Naive B cell (primary cell): ENCODE measurements around the gene HAVCR1. TPM values are rescaled to one million over a fixed set of nuclear protein-coding genes. Genes with fewer than 3 reads are reported as not detected.
A peak's percentile ranks its signal among the peaks of the same experiment; 100 is the strongest.
"Not testable (repeated sequence)": the region's sequence is repeated elsewhere in the genome, so short reads cannot be mapped to it uniquely, and the experiment has no call there.

Experiments used
- ATAC-seq, 2 donors: fragments of 150-1000 bp; cut with Tn5 transposase; 2 replicates each; pipeline ENCODE4 v1.10.0; 2021; ENCODE audit warnings: low read depth in 2 of 2, mild to moderate bottlenecking in 2 of 2, moderate library complexity in 2 of 2
- DNase-seq: peaks from one replicate; pipeline ENCODE4 v3.0.0; 2022
- H3K27ac Mint-ChIP-seq, 6 donors: one replicate each; pipeline ENCODE4 v1.8.0; 2020 to 2022; ENCODE audit warnings: mild to moderate bottlenecking in 6 of 6, mixed read lengths in 6 of 6, moderate library complexity in 5 of 6, inconsistent platforms in 2 of 6
- H3K27me3 Mint-ChIP-seq, 3 donors: one replicate each; pipeline ENCODE4 v1.8.0; 2021 to 2022; ENCODE audit warnings: mixed read lengths in 3 of 3, mild to moderate bottlenecking in 1 of 3
- H3K36me3 Mint-ChIP-seq, 2 donors: one replicate each; pipeline ENCODE4 v1.8.0; 2020 to 2022; ENCODE audit warnings: mixed read lengths in 2 of 2, inconsistent platforms in 1 of 2, mild to moderate bottlenecking in 1 of 2
- H3K4me1 Mint-ChIP-seq, 3 donors: one replicate each; pipeline ENCODE4 v1.8.0; 2020 to 2022; ENCODE audit warnings: mixed read lengths in 3 of 3, inconsistent platforms in 1 of 3, mild to moderate bottlenecking in 1 of 3, moderate library complexity in 1 of 3
- H3K4me3 Mint-ChIP-seq, 8 donors: one replicate each; pipeline ENCODE4 v1.8.0; 2020 to 2022; ENCODE audit warnings: mild to moderate bottlenecking in 8 of 8, mixed read lengths in 8 of 8, moderate library complexity in 8 of 8, inconsistent platforms in 2 of 8
- H3K9me3 Mint-ChIP-seq, 7 donors: one replicate each; pipeline ENCODE4 v1.8.0; 2020 to 2022; ENCODE audit warnings: mixed read lengths in 7 of 7, mild to moderate bottlenecking in 5 of 7, inconsistent platforms in 2 of 7, moderate library complexity in 1 of 7
- polyA plus RNA-seq, 6 donors: library from polyadenylated mRNA; unstranded; fragments of 300-500 nt; fragmentation: Illumina TruSeq; gene quantifications; one replicate each; pipeline ENCODE4 v1.2.3, GENCODE V29; 2021; ENCODE audit warnings: low read depth in 6 of 6

Gene HAVCR1
- polyA plus RNA-seq, 6 donors from 2014 or later: not detected

GRCh38 chr5:157067005-157067404 is 8.1 kb upstream of the HAVCR1 start:
- Mint-ChIP-seq H3K4me3 (no peak overlapping the region), H3K27ac (peak overlapping the region in 1 of 6 donors; percentile 78), H3K4me1 (no peaks in the 10 kb centered on the region)

GRCh38 chr5:157066080-157066479 is 7.2 kb upstream of the HAVCR1 start:
- no peak overlapping the region for H3K27ac Mint-ChIP-seq
- H3K27me3 Mint-ChIP-seq: no peaks in the 10 kb centered on the region
- DNase-seq (no peak), ATAC-seq (no peak)
- no peak overlapping the region for H3K4me3 Mint-ChIP-seq
- no peaks in the 10 kb centered on the region for H3K36me3 Mint-ChIP-seq
- no peaks in the 10 kb centered on the region for H3K9me3 Mint-ChIP-seq
- no peaks in the 10 kb centered on the region for H3K4me1 Mint-ChIP-seq

More at GRCh38 chr5:157067005-157067404, 8.1 kb upstream of the HAVCR1 start:
- no peak for ATAC-seq
- no peak for DNase-seq
- no peaks in the 10 kb centered on the region for H3K36me3 Mint-ChIP-seq
- H3K9me3 Mint-ChIP-seq: no peaks in the 10 kb centered on the region
- H3K27me3 Mint-ChIP-seq: no peaks in the 10 kb centered on the region

- Mint-ChIP-seq H3K36me3 (no peaks in the 10 kb centered on the region), H3K27me3 (no peaks in the 10 kb centered on the region), H3K4me1 (no peaks in the 10 kb centered on the region), H3K27ac (peak overlapping the region in 1 of 6 donors; percentile 42), H3K9me3 (no peaks in the 10 kb centered on the region), H3K4me3 (no peak overlapping the region)
- DNase-seq (no peak), ATAC-seq (no peak)
Measured at GRCh38 chr5:157063776-157064430, 5.0 kb upstream of the HAVCR1 start.

GRCh38 chr5:157059891-157060290 is 975 bp upstream of the HAVCR1 start:
- no peak overlapping the region for H3K4me3 Mint-ChIP-seq
- H3K36me3 Mint-ChIP-seq: no peaks in the 10 kb centered on the region
- no peak overlapping the region for H3K27ac Mint-ChIP-seq
- H3K4me1 Mint-ChIP-seq: no peaks in the 10 kb centered on the region
- no peaks in the 10 kb centered on the region for H3K9me3 Mint-ChIP-seq
- DNase-seq: no peak
- no peak for ATAC-seq
- H3K27me3 Mint-ChIP-seq: peaks cover 0 to 10% (median 0%) of the 10 kb centered on the region in 3 donors

DNA sequence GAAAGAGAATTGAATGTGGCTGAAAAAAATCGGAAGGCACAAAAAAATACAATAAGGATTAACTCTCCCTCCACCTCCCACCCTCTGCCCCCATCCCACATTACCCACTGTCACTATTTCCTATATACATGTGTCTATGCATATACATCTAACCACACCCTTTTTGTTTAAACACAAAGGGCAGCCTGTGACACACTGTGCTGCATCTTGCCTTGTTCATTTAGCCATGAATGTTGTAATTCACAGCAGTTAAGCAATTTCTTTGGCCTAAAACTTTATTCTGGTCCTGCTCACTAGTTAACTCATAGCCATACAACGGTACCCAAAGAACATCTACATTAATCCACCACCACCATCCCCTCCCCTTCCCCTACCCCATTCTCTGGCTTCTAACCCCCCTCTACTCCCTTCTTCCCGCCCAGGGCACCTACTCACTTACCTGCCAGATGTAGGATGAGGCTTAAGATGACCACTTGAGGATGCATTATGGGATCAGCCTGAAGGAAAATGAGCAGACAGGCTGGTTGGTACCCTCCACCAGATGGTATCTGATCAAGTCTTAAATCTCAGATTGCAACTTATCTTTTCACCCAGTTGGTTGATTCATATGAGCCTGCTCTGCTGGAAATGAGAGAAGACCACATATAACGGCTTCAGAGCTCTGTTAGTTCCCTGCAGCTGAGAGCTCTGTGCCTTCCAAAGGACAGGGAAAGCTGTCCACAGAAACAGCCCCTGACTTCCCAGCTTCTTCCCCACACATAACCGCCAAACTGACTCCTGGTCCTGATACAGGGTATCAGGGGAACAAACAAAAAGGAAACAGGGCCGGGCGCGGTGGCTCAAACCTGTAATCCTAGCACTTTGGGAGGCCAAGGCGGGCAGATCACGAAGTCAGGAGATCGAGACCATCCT is 1.2 kb downstream of the HAVCR1 start:
- H3K4me1 Mint-ChIP-seq: no peaks in the 10 kb centered on the region
- ATAC-seq (no peak), DNase-seq (no peak)
- H3K36me3 Mint-ChIP-seq: no peaks in the 10 kb centered on the region
- no peaks in the 10 kb centered on the region for H3K9me3 Mint-ChIP-seq
- H3K27ac Mint-ChIP-seq: peak overlapping the region in 1 of 6 donors; percentile 54
- H3K4me3 Mint-ChIP-seq: no peak overlapping the region
- peaks cover 0 to 10% (median 0%) of the 10 kb centered on the region in 3 donors for H3K27me3 Mint-ChIP-seq

DNA sequence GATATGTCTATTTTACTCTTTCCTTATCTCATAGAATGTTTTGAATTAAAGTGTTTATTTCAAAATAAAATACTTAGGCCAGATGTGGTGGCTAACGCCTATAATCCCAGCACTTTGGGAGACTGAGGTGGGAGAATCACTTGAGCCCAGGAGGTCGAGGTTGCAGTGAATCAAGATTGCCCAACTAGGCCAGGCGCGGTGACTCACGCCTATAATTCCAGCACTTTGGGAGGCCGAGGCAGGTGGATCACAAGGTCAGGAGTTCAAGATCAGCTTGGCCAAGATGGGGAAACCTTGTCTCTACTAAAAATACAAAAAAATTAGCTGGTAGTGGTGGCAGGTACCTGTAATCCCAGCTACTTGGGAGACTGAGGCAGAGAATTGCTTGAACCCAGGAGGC is 2.1 kb downstream of the HAVCR1 start:
- H3K9me3 Mint-ChIP-seq, DNase-seq, H3K27ac Mint-ChIP-seq, H3K4me1 Mint-ChIP-seq, H3K36me3 Mint-ChIP-seq, H3K4me3 Mint-ChIP-seq, ATAC-seq: not testable (repeated sequence)
- peaks cover 0 to 18% (median 5%) of the 10 kb centered on the region in 3 donors for H3K27me3 Mint-ChIP-seq

DNA sequence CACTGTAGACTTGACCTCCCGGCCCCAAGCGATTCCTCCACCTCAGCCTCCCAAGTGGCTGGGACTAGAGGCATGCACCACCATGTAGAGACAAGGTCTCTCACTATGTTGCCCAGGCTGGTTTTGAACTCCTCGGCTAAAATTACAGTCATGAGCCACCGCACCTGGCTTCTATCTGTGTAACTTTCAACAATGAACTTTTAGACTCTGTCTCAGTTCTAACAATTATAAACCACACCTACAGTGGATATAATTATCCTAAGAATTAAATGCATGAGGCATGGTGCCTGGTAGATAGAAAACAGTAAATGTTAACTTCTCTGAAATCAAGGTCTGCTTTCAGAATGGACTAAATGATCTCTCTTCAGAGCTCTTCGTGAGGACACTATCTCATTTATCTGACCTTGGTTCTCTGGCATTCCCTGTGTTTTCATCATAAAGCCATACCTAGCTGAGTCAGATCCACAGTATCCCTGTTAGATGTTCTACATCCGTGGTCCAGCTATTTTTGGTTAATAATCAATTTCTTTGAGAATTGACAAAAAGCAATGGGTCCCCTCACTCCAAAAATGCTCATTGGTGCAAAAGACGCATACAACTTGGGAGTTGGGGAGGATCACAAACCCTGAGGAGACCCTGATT is 7.2 kb downstream of the HAVCR1 start:
- ATAC-seq: no peak
- Mint-ChIP-seq H3K27ac (no peak overlapping the region), H3K27me3 (peaks cover 0 to 17% (median 11%) of the 10 kb centered on the region in 3 donors), H3K4me3 (no peak overlapping the region), H3K4me1 (peaks cover 7 to 8% (median 8%) of the 10 kb centered on the region in 3 donors), H3K36me3 (no peaks in the 10 kb centered on the region), H3K9me3 (peaks cover 0 to 2% (median 0%) of the 10 kb centered on the region in 7 donors)
- no peak for DNase-seq

DNA sequence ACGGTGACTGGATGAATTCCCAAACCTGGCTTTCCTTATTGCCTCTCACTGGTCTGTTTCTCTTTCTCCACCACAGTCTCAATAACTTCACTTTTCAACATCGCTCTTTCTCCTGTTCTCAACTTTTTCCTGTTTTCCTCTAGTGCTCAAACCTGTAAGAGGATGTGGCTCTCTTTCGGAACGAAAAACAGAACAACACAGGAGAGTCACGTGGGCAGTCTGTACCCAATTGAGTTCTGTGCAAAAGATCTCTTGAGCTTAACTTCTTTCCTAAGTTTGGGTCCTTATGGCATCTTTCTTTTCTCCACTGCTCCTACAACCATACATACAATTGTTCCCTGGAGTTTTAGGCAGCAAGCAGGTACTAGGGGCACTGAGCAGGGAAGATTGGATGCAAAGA is 8.9 kb downstream of the HAVCR1 start:
- Mint-ChIP-seq H3K27ac (peak overlapping the region in 1 of 6 donors; percentile 53), H3K4me1 (peaks cover 7 to 8% (median 8%) of the 10 kb centered on the region in 3 donors), H3K4me3 (peak overlapping the region in 2 of 8 donors; percentile 8 to 41), H3K27me3 (peaks cover 0 to 17% (median 11%) of the 10 kb centered on the region in 3 donors), H3K9me3 (peaks cover 0 to 2% (median 0%) of the 10 kb centered on the region in 7 donors), H3K36me3 (no peaks in the 10 kb centered on the region)
- no peak for DNase-seq
- no peak for ATAC-seq

GRCh38 chr5:157049605-157050004 is 9.3 kb downstream of the HAVCR1 start:
- Mint-ChIP-seq H3K4me1 (peaks cover 7 to 8% (median 8%) of the 10 kb centered on the region in 3 donors), H3K9me3 (peaks cover 0 to 2% (median 0%) of the 10 kb centered on the region in 7 donors), H3K27ac (peak overlapping the region in 1 of 6 donors; percentile 53), H3K4me3 (peak overlapping the region in 1 of 8 donors; percentile 8), H3K36me3 (no peaks in the 10 kb centered on the region), H3K27me3 (peaks cover 0 to 17% (median 11%) of the 10 kb centered on the region in 3 donors)
- ATAC-seq: no peak
- DNase-seq: no peak

GRCh38 chr5:157047898-157048297 is 11.0 kb downstream of the HAVCR1 start:
- H3K27ac Mint-ChIP-seq: no peak overlapping the region
- no peak overlapping the region for H3K4me3 Mint-ChIP-seq
- peaks cover 0 to 2% (median 0%) of the 10 kb centered on the region in 7 donors for H3K9me3 Mint-ChIP-seq
- DNase-seq (no peak), ATAC-seq (no peak)
- peaks cover 3 to 17% (median 11%) of the 10 kb centered on the region in 3 donors for H3K27me3 Mint-ChIP-seq
- peaks cover 7 to 8% (median 8%) of the 10 kb centered on the region in 3 donors for H3K4me1 Mint-ChIP-seq
- no peaks in the 10 kb centered on the region for H3K36me3 Mint-ChIP-seq

DNA sequence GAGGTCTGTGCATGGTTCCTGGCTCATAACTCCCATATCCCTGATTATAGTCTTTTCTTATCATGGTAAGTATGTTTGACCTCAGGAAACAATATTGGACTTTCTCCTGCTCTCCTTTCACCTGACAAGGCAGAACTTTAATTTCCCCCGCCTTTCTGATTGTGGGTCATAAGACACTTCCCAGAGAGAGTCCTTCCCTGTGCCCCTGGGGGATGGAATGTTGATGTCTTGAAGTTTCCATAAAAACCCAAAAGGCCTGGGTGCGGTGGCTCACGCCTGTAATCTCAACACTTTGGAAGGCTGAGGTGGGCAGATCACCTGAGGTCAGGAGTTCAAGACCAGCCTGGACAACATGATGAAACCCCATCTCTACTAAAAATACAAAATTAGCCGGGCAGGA is 11.9 kb downstream of the HAVCR1 start:
- not testable (repeated sequence) for H3K27ac Mint-ChIP-seq, H3K4me1 Mint-ChIP-seq, H3K4me3 Mint-ChIP-seq, DNase-seq, H3K9me3 Mint-ChIP-seq, ATAC-seq, H3K36me3 Mint-ChIP-seq
- peaks cover 3 to 11% (median 6%) of the 10 kb centered on the region in 3 donors for H3K27me3 Mint-ChIP-seq

- no peak for ATAC-seq
- Mint-ChIP-seq H3K27me3 (peaks cover 0 to 9% (median 3%) of the 10 kb centered on the region in 3 donors), H3K9me3 (no peaks in the 10 kb centered on the region), H3K4me3 (peak overlapping the region in 1 of 8 donors; percentile 10), H3K36me3 (no peaks in the 10 kb centered on the region), H3K27ac (no peak overlapping the region), H3K4me1 (peaks cover 7 to 8% (median 8%) of the 10 kb centered on the region in 3 donors)
- DNase-seq: no peak
Measured at GRCh38 chr5:157046041-157046440, 12.9 kb downstream of the HAVCR1 start.

DNA sequence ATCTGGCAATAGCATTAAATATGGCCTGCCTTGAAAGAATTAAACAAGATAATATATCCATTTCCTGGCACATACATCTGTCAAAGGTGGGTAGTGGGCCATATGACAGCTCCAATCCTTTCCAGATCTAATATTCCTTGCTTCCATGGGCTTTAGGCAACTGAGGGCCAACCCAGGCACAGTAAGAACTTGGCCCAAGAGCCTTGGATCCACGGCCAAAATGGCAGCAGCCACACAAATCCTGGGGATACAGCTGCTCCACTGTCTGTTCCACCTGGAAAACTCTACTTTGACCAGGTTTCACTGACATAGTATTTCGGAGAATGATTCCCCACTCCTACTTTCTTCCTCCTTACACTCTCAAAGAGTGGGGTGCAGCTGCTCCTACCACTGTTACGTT is 13.3 kb downstream of the HAVCR1 start:
- Mint-ChIP-seq H3K4me1 (peaks cover 7 to 8% (median 8%) of the 10 kb centered on the region in 3 donors), H3K36me3 (no peaks in the 10 kb centered on the region), H3K9me3 (no peaks in the 10 kb centered on the region), H3K27ac (no peak overlapping the region), H3K4me3 (no peak overlapping the region), H3K27me3 (peaks cover 0 to 9% (median 3%) of the 10 kb centered on the region in 3 donors)
- ATAC-seq (no peak), DNase-seq (no peak)
